Pulmonary artery endothelial cell (primary cell): ENCODE results near the gene TXLNB. TPM values are rescaled to one million over a fixed set of nuclear protein-coding genes. Genes with fewer than 3 reads are reported as not detected.
"Not testable (repeated sequence)": the region's sequence is repeated elsewhere in the genome, so short reads cannot be mapped to it uniquely, and the experiment has no call there.

Experiments used
- DNase-seq: peaks from one replicate; pipeline ENCODE4 v3.0.0-alpha.2; 2011; ENCODE audit warnings: low read depth, low spot score
- total RNA-seq: library from RNA; depleted of rRNA; stranded (reverse); fragments of >200 nt; gene quantifications from 2 replicates; pipeline ENCODE4 v1.2.3, GENCODE V29; 2014

The TXLNB gene
- total RNA-seq, 1 donor from 2014 or later: 0.07 TPM

- no peak for DNase-seq
Observed at GRCh38 chr6:139311831-139312230, 20.0 kb upstream of the TXLNB start.

- no peak for DNase-seq
Observed at GRCh38 chr6:139308936-139309603, 17.3 kb upstream of the TXLNB start.

- DNase-seq: no peak
Observed at GRCh38 chr6:139308286-139308916, 16.6 kb upstream of the TXLNB start.

GRCh38 chr6:139306291-139306981 lies 14.6 kb upstream of the TXLNB start:
- DNase-seq: no peak

- DNase-seq: no peak
Observed at GRCh38 chr6:139303185-139303584, 11.4 kb upstream of the TXLNB start.

- DNase-seq: no peak
Observed at GRCh38 chr6:139297921-139298320, 6.1 kb upstream of the TXLNB start.

- no peak for DNase-seq
Observed at GRCh38 chr6:139296927-139297326, 5.1 kb upstream of the TXLNB start.

- DNase-seq: no peak
Observed at GRCh38 chr6:139295901-139296300, 4.1 kb upstream of the TXLNB start.

GRCh38 chr6:139294090-139294489 lies 2.3 kb upstream of the TXLNB start:
- no peak for DNase-seq

GRCh38 chr6:139293230-139293629 lies 1.4 kb upstream of the TXLNB start:
- not testable (repeated sequence) for DNase-seq

- peak; percentile 75 for DNase-seq
Observed at GRCh38 chr6:139290787-139291311, 949 bp downstream of the TXLNB start.

- DNase-seq: no peak
Observed at GRCh38 chr6:139289233-139289632, 2.6 kb downstream of the TXLNB start.

- DNase-seq: no peak
Observed at GRCh38 chr6:139288496-139289040, 3.2 kb downstream of the TXLNB start.

- no peak for DNase-seq
Observed at GRCh38 chr6:139287868-139288267, 3.9 kb downstream of the TXLNB start.

GRCh38 chr6:139286438-139286837 lies 5.4 kb downstream of the TXLNB start:
- not testable (repeated sequence) for DNase-seq

- DNase-seq: no peak
Observed at GRCh38 chr6:139285590-139285989, 6.2 kb downstream of the TXLNB start.

GRCh38 chr6:139284789-139285188 lies 7.0 kb downstream of the TXLNB start:
- DNase-seq: no peak

GRCh38 chr6:139282684-139283083 lies 9.1 kb downstream of the TXLNB start:
- DNase-seq: no peak

- no peak for DNase-seq
Observed at GRCh38 chr6:139278190-139278589, 13.6 kb downstream of the TXLNB start.

- DNase-seq: no peak
Observed at GRCh38 chr6:139277587-139277986, 14.2 kb downstream of the TXLNB start.

GRCh38 chr6:139277161-139277560 lies 14.6 kb downstream of the TXLNB start:
- no peak for DNase-seq
